Common myeloid progenitor, CD34-positive (primary cell): Measurements from ENCODE around the gene SOBP.

Experiments used
- CTCF ChIA-PET: fragments of 350-600 bp; sonication (Branson Sonifier 250); formaldehyde crosslinking; loops from one replicate; lab custom pipeline; 2021; ENCODE audit warnings: antibody characterized with exemption; lab: Charles Lee
- POLR2A ChIA-PET: fragments of 350-600 bp; sonication (Branson Sonifier 250); formaldehyde crosslinking; loops from one replicate; lab custom pipeline; 2021; ENCODE audit warnings: antibody characterized with exemption; lab: Charles Lee
- DNase-seq, 3 donors: peaks; one replicate each; pipeline versions ENCODE4 v3.0.0 to v3.0.0-alpha.2; 2013
- H3K27ac ChIP-seq, 2 experiments: 1 replicate in 1 of 2; 2 replicates in 1 of 2; pipeline ENCODE4 v1.7.0; 2013; ENCODE audit warnings: inconsistent platforms in 2 of 2, low read length in 2 of 2, mild to moderate bottlenecking in 2 of 2, low read depth in 1 of 2, moderate library complexity in 1 of 2; ENCODE audit not compliant: severe bottlenecking in 2 of 2, insufficient read depth in 1 of 2, poor library complexity in 1 of 2
- H3K27me3 ChIP-seq, 5 experiments: replicated peaks in 2 of 5; 1 replicate in 3 of 5; 2 replicates in 2 of 5; pipeline versions ENCODE4 v1.6.1 to v1.7.0; 2013; ENCODE audit warnings: low read length in 4 of 5, mild to moderate bottlenecking in 2 of 5, moderate library complexity in 2 of 5, inconsistent platforms in 1 of 5; ENCODE audit not compliant: insufficient read depth in 5 of 5, control insufficient read depth in 4 of 5
- H3K36me3 ChIP-seq, 4 experiments: 1 replicate in 2 of 4; 2 replicates in 2 of 4; pipeline versions ENCODE4 v1.6.1 to v1.7.0; 2013; ENCODE audit warnings: low read length in 3 of 4, control low read depth in 1 of 4, mild to moderate bottlenecking in 1 of 4; ENCODE audit not compliant: control insufficient read depth in 4 of 4, insufficient read depth in 4 of 4
- H3K4me1 ChIP-seq, 4 experiments: 1 replicate in 3 of 4; 2 replicates in 1 of 4; pipeline versions ENCODE4 v1.6.1 to v1.7.1; 2013; ENCODE audit warnings: low read length in 3 of 4, mild to moderate bottlenecking in 3 of 4, control low read depth in 1 of 4, inconsistent platforms in 1 of 4, moderate library complexity in 1 of 4; ENCODE audit not compliant: control insufficient read depth in 4 of 4, insufficient read depth in 4 of 4; ENCODE audit errors: control extremely low read depth in 1 of 4
- H3K4me3 ChIP-seq, 7 experiments: 1 replicate in 4 of 7; 2 replicates in 3 of 7; pipeline versions ENCODE4 v1.5.1 to v1.7.0; 2013; ENCODE audit warnings: mild to moderate bottlenecking in 7 of 7, low read length in 6 of 7, moderate library complexity in 6 of 7, inconsistent platforms in 2 of 7, low read depth in 2 of 7, control low read depth in 1 of 7; ENCODE audit not compliant: insufficient read depth in 4 of 7, control insufficient read depth in 1 of 7; ENCODE audit errors: extremely low read depth in 1 of 7
- H3K9me3 ChIP-seq, 5 experiments: 1 replicate in 4 of 5; 2 replicates in 1 of 5; pipeline versions ENCODE4 v1.6.1 to v1.7.1; 2013; ENCODE audit warnings: low read length in 4 of 5, mild to moderate bottlenecking in 2 of 5, inconsistent platforms in 1 of 5, low read depth in 1 of 5, moderate library complexity in 1 of 5; ENCODE audit not compliant: control insufficient read depth in 4 of 5, insufficient read depth in 2 of 5; ENCODE audit errors: control extremely low read depth in 1 of 5
- WGBS: methylation state at CpG from one replicate; pipeline ENCODE4 v1.1.5; 2013; ENCODE audit not compliant: insufficient coverage; 5-methylcytosine and 5-hydroxymethylcytosine counted together

SOBP gene

GRCh38 chr6:107572886-107573285, 83.0 kb downstream of the SOBP start:
- POLR2A ChIA-PET = no interaction called here
- WGBS = 100% methylated on average over 5 of the region's 6 CpGs

DNA sequence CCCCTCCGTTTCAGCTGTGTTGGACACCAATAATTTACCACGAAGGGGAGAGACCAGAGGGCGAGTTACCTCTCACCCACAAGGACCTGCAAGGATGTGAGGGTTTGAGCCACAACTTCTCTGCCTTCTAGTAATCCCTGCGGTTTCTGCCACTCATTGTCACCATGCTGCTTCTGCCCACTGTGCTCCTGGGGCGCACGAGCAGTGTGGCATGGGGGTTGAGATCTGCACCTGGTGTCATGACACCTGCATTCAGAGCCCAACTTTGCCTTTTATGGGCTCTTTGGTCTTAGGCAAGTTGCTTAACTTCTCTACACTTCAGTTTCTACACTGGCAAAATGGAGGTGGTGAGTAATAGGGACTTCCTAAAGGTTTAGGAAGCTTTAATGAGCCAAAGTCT, 84.9 kb downstream of the SOBP start:
- CTCF ChIA-PET = interaction anchor here (1.1 kb wide), 1 partner anchor 9 kb away, joined by 3 read pairs; no protein-coding TSS in a partner anchor
- Histone ChIP-seq H3K4me1 (no peaks in the 10 kb centered on the region), H3K27me3 (peaks cover 0 to 2% (median 0%) of the 10 kb centered on the region in 5 experiments), H3K27ac (no peak overlapping the region), H3K9me3 (no peaks in the 10 kb centered on the region), H3K36me3 (no peaks in the 10 kb centered on the region), H3K4me3 (no peak overlapping the region)
- POLR2A ChIA-PET = no interaction called here
- 98% methylated on average over 6 of the region's 6 CpGs for WGBS
- DNase-seq = no peak

More at GRCh38 chr6:107572886-107573285, 83.0 kb downstream of the SOBP start:
- DNase-seq = no peak
- Histone ChIP-seq H3K36me3 (no peaks in the 10 kb centered on the region), H3K27me3 (peaks cover 0 to 2% (median 0%) of the 10 kb centered on the region in 5 experiments), H3K4me1 (no peaks in the 10 kb centered on the region), H3K9me3 (peaks cover 0 to 2% (median 0%) of the 10 kb centered on the region in 5 experiments), H3K27ac (no peak overlapping the region), H3K4me3 (no peak overlapping the region)
- CTCF ChIA-PET = no interaction called here

GRCh38 chr6:107576852-107577251, 86.9 kb downstream of the SOBP start:
- Histone ChIP-seq H3K9me3 (no peaks in the 10 kb centered on the region), H3K4me1 (no peaks in the 10 kb centered on the region), H3K36me3 (no peaks in the 10 kb centered on the region), H3K27me3 (peaks cover 0 to 2% (median 0%) of the 10 kb centered on the region in 5 experiments), H3K4me3 (no peak overlapping the region), H3K27ac (no peak overlapping the region)
- WGBS = 100% methylated on average over 3 of the region's 3 CpGs
- CTCF ChIA-PET = no interaction called here
- DNase-seq = no peak
- POLR2A ChIA-PET = no interaction called here

- WGBS = 86% methylated on average over 6 of the region's 6 CpGs
- CTCF ChIA-PET = no interaction called here
- Histone ChIP-seq H3K4me3 (no peak overlapping the region), H3K27ac (no peak overlapping the region), H3K9me3 (no peaks in the 10 kb centered on the region), H3K4me1 (no peaks in the 10 kb centered on the region), H3K27me3 (peaks cover 0 to 2% (median 0%) of the 10 kb centered on the region in 5 experiments), H3K36me3 (no peaks in the 10 kb centered on the region)
- no peak for DNase-seq
- POLR2A ChIA-PET = no interaction called here
Measured at GRCh38 chr6:107578642-107579341, 88.9 kb downstream of the SOBP start.

DNA sequence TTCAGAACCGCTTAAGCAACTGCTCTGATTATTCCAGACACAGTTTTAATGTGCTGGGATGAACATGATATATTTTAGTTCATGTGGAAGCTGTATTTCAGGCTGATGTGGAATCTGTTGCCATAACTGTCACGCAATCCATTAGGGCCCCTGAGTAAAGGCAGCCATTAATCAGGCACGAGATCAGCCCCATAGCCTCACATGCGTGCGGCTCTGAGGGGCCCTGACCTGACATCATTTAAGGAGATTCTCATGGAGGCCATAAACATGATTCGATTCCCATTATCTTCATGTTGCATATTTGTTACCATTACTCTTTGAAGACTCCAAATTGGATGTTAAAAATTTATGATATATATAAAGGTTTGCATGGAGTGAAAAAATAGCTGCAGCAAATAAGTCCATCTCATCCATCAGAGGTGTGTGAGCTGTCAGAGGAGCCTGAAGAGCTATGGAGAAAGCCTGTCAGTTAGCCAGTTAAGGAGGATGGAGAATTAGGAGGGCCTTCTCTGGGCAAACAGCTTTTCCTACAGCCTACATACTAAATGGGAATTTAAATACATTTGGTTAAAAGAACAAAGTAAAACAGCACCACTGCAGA, 89.6 kb downstream of the SOBP start:
- H3K4me3 ChIP-seq = no peak overlapping the region
- ChIA-PET CTCF (no interaction called here), POLR2A (no interaction called here)
- peaks cover 0 to 2% (median 0%) of the 10 kb centered on the region in 5 experiments for H3K27me3 ChIP-seq
- H3K9me3 ChIP-seq = no peaks in the 10 kb centered on the region
- WGBS = 100% methylated on average over 5 of the region's 6 CpGs
- H3K27ac ChIP-seq = no peak overlapping the region
- DNase-seq = no peak
- H3K36me3 ChIP-seq = no peaks in the 10 kb centered on the region
- H3K4me1 ChIP-seq = no peaks in the 10 kb centered on the region

DNA sequence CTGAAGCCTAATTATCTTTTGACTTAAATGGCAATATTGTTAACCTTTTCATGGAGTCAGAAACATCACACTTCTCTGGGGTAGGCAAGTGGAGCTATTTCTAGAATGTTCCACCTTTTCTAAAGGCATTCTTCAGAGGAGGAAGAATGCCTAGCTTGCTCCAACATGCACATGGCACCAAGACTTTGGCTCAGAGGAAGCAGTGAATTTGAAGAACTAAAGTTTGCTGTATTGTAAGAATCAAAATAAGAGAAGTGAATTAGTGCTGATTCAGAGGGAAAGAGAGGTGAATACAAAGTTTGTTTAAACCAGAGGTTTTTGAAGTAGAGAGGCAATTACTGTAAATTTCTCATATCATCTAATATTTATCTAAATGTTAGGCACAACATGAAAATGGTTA, 92.2 kb downstream of the SOBP start:
- peaks cover 0 to 2% (median 0%) of the 10 kb centered on the region in 5 experiments for H3K27me3 ChIP-seq
- DNase-seq = no peak
- ChIA-PET CTCF (no interaction called here), POLR2A (no interaction called here)
- H3K4me1 ChIP-seq = no peaks in the 10 kb centered on the region
- H3K36me3 ChIP-seq = no peaks in the 10 kb centered on the region
- no peaks in the 10 kb centered on the region for H3K9me3 ChIP-seq
- no peak overlapping the region for H3K4me3 ChIP-seq
- no peak overlapping the region for H3K27ac ChIP-seq

DNA sequence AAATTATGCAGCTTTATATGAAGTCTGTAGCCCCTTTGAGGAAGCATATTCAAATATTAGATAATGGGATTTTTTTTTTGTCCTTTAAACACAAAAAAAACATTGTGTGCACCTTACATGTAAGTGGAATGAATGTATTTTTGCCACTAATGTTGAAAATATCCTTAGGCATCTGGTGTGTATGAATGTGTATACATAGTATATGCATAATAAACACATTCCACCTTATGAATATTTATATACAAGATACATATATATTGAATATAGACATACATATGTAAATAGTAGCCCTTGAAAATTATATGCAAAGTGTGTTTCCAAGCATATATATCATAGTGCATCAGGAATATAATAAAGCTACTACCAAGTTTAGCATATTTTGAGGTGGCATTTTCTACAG, 94.8 kb downstream of the SOBP start:
- Histone ChIP-seq H3K9me3 (no peaks in the 10 kb centered on the region), H3K27ac (no peak overlapping the region), H3K4me3 (no peak overlapping the region), H3K27me3 (peaks cover 0 to under 1% (median 0%) of the 10 kb centered on the region in 5 experiments), H3K36me3 (no peaks in the 10 kb centered on the region), H3K4me1 (no peaks in the 10 kb centered on the region)
- no peak for DNase-seq
- ChIA-PET POLR2A (no interaction called here), CTCF (no interaction called here)
